Gastroesophageal sphincter (tissue), 4 donors: ENCODE results near the gene ZNF121. TPM values are rescaled to one million over a fixed set of nuclear protein-coding genes. Genes with fewer than 3 reads are reported as not detected.
"Not testable (repeated sequence)": the region's sequence is repeated elsewhere in the genome, so short reads cannot be mapped to it uniquely, and the experiment has no call there.

ENCODE experiments used
- ATAC-seq: fragments of 150-250 bp; one replicate; pipeline ENCODE4 v1.9.1; 2016; ENCODE audit warnings: mild to moderate bottlenecking, moderate library complexity
- H3K27ac ChIP-seq, 4 donors: fragments of 200-600 bp; sonication (generic) in 3 of 4; 1 replicate in 3 of 4; 2 replicates in 1 of 4; pipeline ENCODE4 v1.5.1; 2016 to 2019
- H3K27me3 ChIP-seq: fragments of 200-600 bp; sonication (generic); one replicate; pipeline ENCODE4 v1.5.1; 2019
- H3K36me3 ChIP-seq, 2 donors: fragments of 200-600 bp; sonication (generic); one replicate each; pipeline ENCODE4 v1.5.1; 2019; ENCODE audit warnings: control low read depth in 1 of 2
- H3K4me1 ChIP-seq, 3 donors: fragments of 200-600 bp; sonication (generic); 1 replicate in 2 of 3; 2 replicates in 1 of 3; pipeline ENCODE4 v1.5.1; 2016 to 2019; ENCODE audit warnings: control low read depth in 2 of 3
- H3K4me3 ChIP-seq, 2 donors: fragments of 200-600 bp; sonication (generic); one replicate each; pipeline ENCODE4 v1.5.1; 2019; ENCODE audit warnings: mild to moderate bottlenecking in 1 of 2, moderate library complexity in 1 of 2
- H3K9me3 ChIP-seq, 3 donors: fragments of 200-600 bp; sonication (generic); one replicate each; pipeline ENCODE4 v1.5.1; 2017 to 2019; ENCODE audit warnings: control low read depth in 2 of 3
- CTCF ChIP-seq, 4 experiments: fragments of 200-600 bp in 2 of 4; fragments of 450-650 bp in 2 of 4; sonication (generic) in 1 of 4; IDR thresholded peaks; one replicate each; pipeline ENCODE4 v1.5.1; 2017 to 2019; ENCODE audit warnings: antibody characterized with exemption in 4 of 4, mild to moderate bottlenecking in 2 of 4, moderate library complexity in 2 of 4
- EP300 ChIP-seq: sonication (generic); formaldehyde crosslinking; IDR thresholded peaks from one replicate; pipeline ENCODE4 v1.6.1; 2017; ENCODE audit warnings: antibody characterized with exemption, mild to moderate bottlenecking
- POLR2A ChIP-seq, 2 donors: fragments of 450-650 bp; IDR thresholded peaks; one replicate each; pipeline ENCODE4 v1.6.1; 2017; ENCODE audit warnings: antibody characterized with exemption in 2 of 2, mild to moderate bottlenecking in 2 of 2, moderate library complexity in 1 of 2
- POLR2AphosphoS5 ChIP-seq: sonication (generic); formaldehyde crosslinking; IDR thresholded peaks from one replicate; pipeline ENCODE4 v1.6.1; 2017; ENCODE audit warnings: antibody characterized with exemption
- WGBS, 2 donors: methylation state at CpG; one replicate each; pipeline ENCODE4 v1.1.5; 2018; ENCODE audit warnings: low coverage in 1 of 2; 5-methylcytosine and 5-hydroxymethylcytosine counted together
- total RNA-seq, 4 donors: library from RNA; depleted of rRNA; stranded (reverse); fragments of >200 nt; gene quantifications; one replicate each; pipeline ENCODE4 v1.1.0, GENCODE V29; 2016

The ZNF121 gene
- total RNA-seq, 4 donors from 2014 or later: 22.6 to 32.2 (median 28.1) TPM

- no peak for ATAC-seq
- H3K27me3 ChIP-seq: peaks cover 23% of the 10 kb centered on the region
- TF ChIP-seq POLR2AphosphoS5 (no peak), CTCF (IDR thresholded peaks at IDR 0.05) (peak; percentile 43 to 66 (median 56))
- peaks cover 0 to 5% (median 0%) of the 10 kb centered on the region in 3 donors for H3K9me3 ChIP-seq
- peaks cover 0 to 5% of the 10 kb centered on the region in 2 donors for H3K36me3 ChIP-seq
- no peak overlapping the region for H3K27ac ChIP-seq
- H3K4me3 ChIP-seq: no peak overlapping the region
- 12 to 20% methylated on average over 7 of the region's 7 CpGs for WGBS, 2 donors
- H3K4me1 ChIP-seq: peaks cover 0 to 26% (median 11%) of the 10 kb centered on the region in 3 donors
These were observed 2.5 kb upstream of the ZNF121 start for GRCh38 chr19:9586764-9587163.

GRCh38 chr19:9582081-9582725 is 2.1 kb downstream of the ZNF121 start:
- not testable (repeated sequence) for H3K27ac ChIP-seq, H3K27me3 ChIP-seq, H3K4me3 ChIP-seq, ATAC-seq
- WGBS, 2 donors: 89 to 90% methylated on average over 6 to 12 of the region's 13 CpGs
- Histone ChIP-seq H3K36me3 (peaks cover 0 to 46% of the 10 kb centered on the region in 2 donors), H3K4me1 (peaks cover 0 to 26% (median 11%) of the 10 kb centered on the region in 3 donors), H3K9me3 (peaks cover 0 to 44% (median 0%) of the 10 kb centered on the region in 3 donors)

GRCh38 chr19:9580728-9581127 is 3.6 kb downstream of the ZNF121 start:
- Histone ChIP-seq H3K4me1 (peaks cover 0 to 26% (median 11%) of the 10 kb centered on the region in 3 donors), H3K36me3 (peaks cover 0 to 46% of the 10 kb centered on the region in 2 donors), H3K27ac (no peak overlapping the region), H3K4me3 (no peak overlapping the region), H3K27me3 (no peaks in the 10 kb centered on the region), H3K9me3 (peaks cover 0 to 58% (median 0%) of the 10 kb centered on the region in 3 donors)
- WGBS, 2 donors: 88 to 100% methylated on average over 3 to 5 of the region's 5 CpGs
- no peak for ATAC-seq
- TF ChIP-seq POLR2A (IDR thresholded peaks at IDR 0.05): no peak
- no peak for TF ChIP-seq EP300
- no peak for TF ChIP-seq POLR2AphosphoS5
- no peak for TF ChIP-seq CTCF (IDR thresholded peaks at IDR 0.05)

GRCh38 chr19:9570255-9570654 is 14.0 kb downstream of the ZNF121 start:
- WGBS, 2 donors: 100% methylated on average over 4 to 5 of the region's 6 CpGs
- Histone ChIP-seq H3K27ac (no peak overlapping the region), H3K27me3 (no peaks in the 10 kb centered on the region), H3K4me1 (no peaks in the 10 kb centered on the region), H3K9me3 (peaks cover 2 to 100% (median 11%) of the 10 kb centered on the region in 3 donors), H3K36me3 (peaks cover 24 to 75% of the 10 kb centered on the region in 2 donors), H3K4me3 (no peak overlapping the region)
- ATAC-seq: no peak
- no peak for TF ChIP-seq POLR2AphosphoS5
- TF ChIP-seq EP300: no peak
- no peak for TF ChIP-seq POLR2A (IDR thresholded peaks at IDR 0.05)

GRCh38 chr19:9566729-9567128 is 17.6 kb downstream of the ZNF121 start:
- ATAC-seq: no peak
- Histone ChIP-seq H3K4me3 (no peak overlapping the region), H3K27me3 (no peaks in the 10 kb centered on the region), H3K4me1 (no peaks in the 10 kb centered on the region), H3K27ac (no peak overlapping the region), H3K9me3 (peaks cover 8 to 100% (median 10%) of the 10 kb centered on the region in 3 donors), H3K36me3 (peaks cover 31 to 96% of the 10 kb centered on the region in 2 donors)
- TF ChIP-seq POLR2AphosphoS5: no peak
- no peak for TF ChIP-seq POLR2A (IDR thresholded peaks at IDR 0.05)
- TF ChIP-seq EP300: no peak
- no peak for TF ChIP-seq CTCF (IDR thresholded peaks at IDR 0.05)
- WGBS, 2 donors: 80 to 89% methylated on average over 1 of the region's 1 CpG
